Activated T-cell treated with anti-CD3 and anti-CD28 coated beads for 48 hours (primary cell): ENCODE results near the gene ALKBH4.
"Not testable (repeated sequence)": the region's sequence is repeated elsewhere in the genome, so short reads cannot be mapped to it uniquely, and the experiment has no call there.

ENCODE experiments used
- DNase-seq: peaks from one replicate; pipeline ENCODE4 v3.0.0-alpha.2; 2020; ENCODE audit warnings: low read depth

The ALKBH4 gene

GRCh38 chr7:102478314-102479208, 13.9 kb upstream of the ALKBH4 start, which contains the start of gene POLR2J:
TSS of gene POLR2J (minus strand) at chr7:102478922. CDS start at chr7:102478860, 62 bp downstream.
- DNase-seq, result peak; percentile 85

- not testable (repeated sequence) for DNase-seq
Measured at GRCh38 chr7:102474736-102475435, 10.2 kb upstream of the ALKBH4 start.

GRCh38 chr7:102474116-102474515, 9.5 kb upstream of the ALKBH4 start:
- DNase-seq, result not testable (repeated sequence)

GRCh38 chr7:102473271-102473991, 8.8 kb upstream of the ALKBH4 start:
- no peak for DNase-seq

- DNase-seq, result no peak
Measured at GRCh38 chr7:102472126-102473041, 7.7 kb upstream of the ALKBH4 start.

GRCh38 chr7:102471791-102472125, 7.1 kb upstream of the ALKBH4 start:
- DNase-seq, result no peak

GRCh38 chr7:102469972-102470825, 5.5 kb upstream of the ALKBH4 start:
- DNase-seq, result no peak

GRCh38 chr7:102469351-102469971, 4.8 kb upstream of the ALKBH4 start:
- no peak for DNase-seq

- DNase-seq, result no peak
Measured at GRCh38 chr7:102468478-102469350, 4.1 kb upstream of the ALKBH4 start.

GRCh38 chr7:102467581-102468477, 3.2 kb upstream of the ALKBH4 start:
- DNase-seq, result no peak

GRCh38 chr7:102466097-102466496, 1.4 kb upstream of the ALKBH4 start:
- no peak for DNase-seq

- DNase-seq, result no peak
Measured at GRCh38 chr7:102463841-102464576, 654 bp downstream of the ALKBH4 start.

GRCh38 chr7:102460467-102460866, 4.2 kb downstream of the ALKBH4 start:
- DNase-seq, result no peak

GRCh38 chr7:102459221-102459844, 5.3 kb downstream of the ALKBH4 start:
- DNase-seq, result no peak

- no peak for DNase-seq
Measured at GRCh38 chr7:102457352-102457924, 7.2 kb downstream of the ALKBH4 start.

GRCh38 chr7:102456327-102456726, 8.3 kb downstream of the ALKBH4 start:
- DNase-seq, result no peak
